HG03103 (cell line): Measurements from ENCODE around the gene SLC9B1.
"Not testable (repeated sequence)": the region's sequence is repeated elsewhere in the genome, so short reads cannot be mapped to it uniquely, and the experiment has no call there.

Experiments
- ATAC-seq: cut with Tn5 transposase; IDR thresholded peaks from one replicate; pipeline ENCODE4 v1.9.1; 2021; ENCODE audit warnings: low read depth; ENCODE audit not compliant: unreplicated experiment

The SLC9B1 gene

GRCh38 chr4:102881343-102881742 lies 138.2 kb downstream of the SLC9B1 start:
- no peak for ATAC-seq

GRCh38 chr4:102878901-102879300 lies 140.6 kb downstream of the SLC9B1 start:
- ATAC-seq, result no peak

- not testable (repeated sequence) for ATAC-seq
Observed at GRCh38 chr4:102878349-102878748, 141.2 kb downstream of the SLC9B1 start.

GRCh38 chr4:102877477-102878106 lies 141.9 kb downstream of the SLC9B1 start:
- ATAC-seq, result not testable (repeated sequence)

- ATAC-seq, result no peak
Observed at GRCh38 chr4:102871772-102872171, 147.7 kb downstream of the SLC9B1 start.

GRCh38 chr4:102869569-102870197 lies 149.8 kb downstream of the SLC9B1 start:
- peak; percentile 18 for ATAC-seq

- ATAC-seq, result peak; percentile 80
Observed at GRCh38 chr4:102868781-102869568, 150.5 kb downstream of the SLC9B1 start, which contains the start of gene CISD2. TSS of gene CISD2 (plus strand) at chr4:102868992. CDS start at chr4:102869085, 93 bp downstream.

- ATAC-seq, result no peak
Observed at GRCh38 chr4:102868153-102868780, 151.2 kb downstream of the SLC9B1 start.

GRCh38 chr4:102867278-102868152 lies 152.0 kb downstream of the SLC9B1 start:
- ATAC-seq, result no peak

- ATAC-seq, result not testable (repeated sequence)
Observed at GRCh38 chr4:102865327-102865726, 154.2 kb downstream of the SLC9B1 start.

- no peak for ATAC-seq
Observed at GRCh38 chr4:102862747-102863146, 156.8 kb downstream of the SLC9B1 start.

GRCh38 chr4:102862016-102862415 lies 157.5 kb downstream of the SLC9B1 start:
- no peak for ATAC-seq

GRCh38 chr4:102860611-102861324 lies 158.7 kb downstream of the SLC9B1 start:
- no peak for ATAC-seq

GRCh38 chr4:102858828-102859464 lies 160.6 kb downstream of the SLC9B1 start:
- no peak for ATAC-seq
